Neural cell (in vitro differentiated cells): Measurements from ENCODE around the gene TRAF3. TPM values are rescaled to one million over a fixed set of nuclear protein-coding genes. Genes with fewer than 3 reads are reported as not detected.

Source experiments
- H2AFZ ChIP-seq: fragments of 200-600, 300-800 bp; sonication (generic), shearing (Covaris generic); 2 replicates; pipeline ENCODE4 v1.6.0; 2014; ENCODE audit warnings: low read depth, mild to moderate bottlenecking, antibody characterized with exemption, low read length, moderate library complexity
- H3F3A ChIP-seq: fragments of 200-600 bp; shearing (Covaris generic); 2 replicates; pipeline ENCODE4 v1.6.1; 2016; ENCODE audit warnings: mild to moderate bottlenecking, moderate library complexity, mixed read lengths, antibody characterized with exemption, low read length; ENCODE audit not compliant: insufficient read depth, poor library complexity, severe bottlenecking
- H3K27ac ChIP-seq: fragments of 200-600, 300-800 bp; sonication (generic), shearing (Covaris generic); 2 replicates; pipeline ENCODE4 v1.5.1; 2014; ENCODE audit warnings: mild to moderate bottlenecking, low read length, moderate library complexity
- H3K27me3 ChIP-seq: fragments of 300-800, 200-600 bp; sonication (generic), shearing (Covaris generic); 2 replicates; pipeline ENCODE4 v1.6.0; 2014; ENCODE audit warnings: mild to moderate bottlenecking, low read depth, low read length, moderate library complexity; ENCODE audit not compliant: insufficient read depth
- H3K36me3 ChIP-seq: fragments of 300-800, 200-600 bp; sonication (generic), shearing (Covaris generic); 2 replicates; pipeline ENCODE4 v1.5.1; 2014; ENCODE audit warnings: mild to moderate bottlenecking, antibody characterized with exemption, low read length, moderate library complexity; ENCODE audit not compliant: insufficient read depth
- H3K4me2 ChIP-seq: fragments of 300-800, 200-600 bp; sonication (generic), shearing (Covaris generic); 2 replicates; pipeline ENCODE4 v1.6.0; 2014; ENCODE audit warnings: mild to moderate bottlenecking, low read length
- H3K4me3 ChIP-seq: fragments of 300-800, 200-600 bp; sonication (generic), shearing (Covaris generic); 2 replicates; pipeline ENCODE4 v1.5.1; 2014; ENCODE audit warnings: mild to moderate bottlenecking, low read length, moderate library complexity
- H3K79me2 ChIP-seq: fragments of 200-600 bp; shearing (Covaris generic); replicated peaks from 2 replicates; pipeline ENCODE4 v1.6.0; 2014; ENCODE audit warnings: mild to moderate bottlenecking, low read length, moderate library complexity; ENCODE audit not compliant: insufficient read depth
- H3K9ac ChIP-seq: fragments of 300-800, 200-600 bp; sonication (generic), shearing (Covaris generic); 2 replicates; pipeline ENCODE4 v1.6.1; 2016; ENCODE audit warnings: mild to moderate bottlenecking, low read length, mixed read lengths
- H3K9me2 ChIP-seq: fragments of 200-600 bp; shearing (Covaris generic); 2 replicates; pipeline ENCODE4 v1.6.1; 2016; ENCODE audit warnings: mild to moderate bottlenecking, low read length, mixed read lengths; ENCODE audit not compliant: insufficient read depth
- H3K9me3 ChIP-seq: fragments of 200-600, 300-800 bp; sonication (generic), shearing (Covaris generic); 2 replicates; pipeline ENCODE4 v1.6.1; 2016; ENCODE audit warnings: mild to moderate bottlenecking, mixed run types, low read length, moderate library complexity, mixed read lengths
- H4K20me1 ChIP-seq: fragments of 200-600 bp; shearing (Covaris generic); 2 replicates; pipeline ENCODE4 v1.6.1; 2016; ENCODE audit warnings: mild to moderate bottlenecking, mixed run types; ENCODE audit not compliant: insufficient read depth
- EP300 ChIP-seq: fragments of 450-650 bp; conservative IDR thresholded peaks from 2 replicates; pipeline ENCODE4 v1.6.1; 2014; ENCODE audit warnings: antibody characterized with exemption, mild to moderate bottlenecking, moderate library complexity; ENCODE audit not compliant: poor library complexity, severe bottlenecking
- EZH2 ChIP-seq: fragments of 200-600, 300-800 bp; shearing (Covaris generic), sonication (generic); IDR thresholded peaks from 2 replicates; pipeline ENCODE4 v1.6.1; 2014; ENCODE audit warnings: antibody characterized with exemption, low read length, borderline replicate concordance, mild to moderate bottlenecking; ENCODE audit not compliant: insufficient read depth, poor library complexity, severe bottlenecking
- MXI1 ChIP-seq: fragments of 450-650 bp; conservative IDR thresholded peaks from 2 replicates; pipeline ENCODE4 v1.6.1; 2014; ENCODE audit warnings: antibody characterized with exemption, mild to moderate bottlenecking; ENCODE audit not compliant: poor library complexity, severe bottlenecking
- POLR2AphosphoS5 ChIP-seq: IDR thresholded peaks from 2 replicates; pipeline ENCODE4 v1.6.1; 2012
- RAD21 ChIP-seq: fragments of 450-650 bp; conservative IDR thresholded peaks from 2 replicates; pipeline ENCODE4 v1.6.1; 2014; ENCODE audit warnings: antibody characterized with exemption, mild to moderate bottlenecking, moderate library complexity
- SMC3 ChIP-seq: fragments of 450-650 bp; conservative IDR thresholded peaks from 2 replicates; pipeline ENCODE4 v1.6.1; 2014; ENCODE audit warnings: antibody characterized with exemption, mild to moderate bottlenecking, moderate library complexity; ENCODE audit not compliant: poor library complexity
- TAF1 ChIP-seq: IDR thresholded peaks from 2 replicates; pipeline ENCODE4 v1.6.1; 2012; ENCODE audit warnings: low read depth
- polyA plus RNA-seq: library from polyadenylated mRNA; depleted of rRNA; stranded (reverse); fragments of >200 nt; gene quantifications from 2 replicates; pipeline ENCODE4 v1.2.3, GENCODE V29; 2014
- TF ChIP-seq, protein P1 (sequence below): IDR thresholded peaks from 2 replicates; pipeline ENCODE4 v1.6.1; 2012; ENCODE audit warnings: borderline replicate concordance
- TF ChIP-seq, protein P2 (sequence below): fragments of 450-650 bp; IDR thresholded peaks from 2 replicates; pipeline ENCODE4 v1.5.1; 2014; ENCODE audit warnings: antibody characterized with exemption, mild to moderate bottlenecking, moderate library complexity; ENCODE audit not compliant: poor library complexity, severe bottlenecking

The TRAF3 gene
- polyA plus RNA-seq, 1 donor from 2014 or later = 13.3 TPM

DNA sequence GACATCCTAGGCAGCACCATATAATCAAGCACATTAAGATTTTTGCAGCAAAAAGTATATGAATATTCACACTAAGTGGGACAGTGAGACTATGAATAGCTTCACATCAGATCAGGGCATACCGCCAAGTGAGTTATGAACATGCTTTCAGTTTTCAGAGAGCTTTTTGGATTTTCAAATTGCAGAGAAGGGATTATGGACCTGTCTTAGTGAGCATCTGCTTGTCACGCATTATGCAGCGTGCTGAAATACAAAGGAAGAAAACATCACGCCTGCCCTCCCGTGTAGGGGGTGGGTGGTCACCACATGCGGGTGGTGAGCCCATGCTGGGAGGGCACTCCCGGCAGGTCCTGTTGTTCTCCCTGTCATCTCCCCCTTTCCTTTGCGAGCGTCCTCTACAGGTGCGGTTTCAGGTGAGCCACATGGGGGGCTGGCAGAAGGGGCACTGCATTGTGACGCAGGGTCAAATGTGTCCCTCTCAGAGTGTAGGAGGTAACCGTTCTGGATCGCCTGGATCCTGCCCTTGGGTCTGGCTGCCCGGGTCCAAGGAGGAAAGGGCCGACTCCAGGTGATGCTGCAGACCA is 42.6 kb downstream of the TRAF3 start:
- Histone ChIP-seq H3K4me3 (no peak overlapping the region), H3K27me3 (no peaks in the 10 kb centered on the region), H3K4me2 (no peak overlapping the region), H3F3A (no peaks in the 10 kb centered on the region), H2AFZ (no peak overlapping the region), H3K36me3 (no peaks in the 10 kb centered on the region), H3K79me2 (no peaks in the 10 kb centered on the region), H3K9ac (no peak overlapping the region), H4K20me1 (no peaks in the 10 kb centered on the region), H3K9me2 (no peaks in the 10 kb centered on the region), H3K27ac (no peak overlapping the region), H3K9me3 (no peaks in the 10 kb centered on the region)
- TF ChIP-seq EP300 (no peak), RAD21 (no peak), EZH2 (no peak), SMC3 (no peak), POLR2AphosphoS5 (no peak), MXI1 (no peak), TAF1 (no peak)
- TF ChIP-seq, protein P1, sequence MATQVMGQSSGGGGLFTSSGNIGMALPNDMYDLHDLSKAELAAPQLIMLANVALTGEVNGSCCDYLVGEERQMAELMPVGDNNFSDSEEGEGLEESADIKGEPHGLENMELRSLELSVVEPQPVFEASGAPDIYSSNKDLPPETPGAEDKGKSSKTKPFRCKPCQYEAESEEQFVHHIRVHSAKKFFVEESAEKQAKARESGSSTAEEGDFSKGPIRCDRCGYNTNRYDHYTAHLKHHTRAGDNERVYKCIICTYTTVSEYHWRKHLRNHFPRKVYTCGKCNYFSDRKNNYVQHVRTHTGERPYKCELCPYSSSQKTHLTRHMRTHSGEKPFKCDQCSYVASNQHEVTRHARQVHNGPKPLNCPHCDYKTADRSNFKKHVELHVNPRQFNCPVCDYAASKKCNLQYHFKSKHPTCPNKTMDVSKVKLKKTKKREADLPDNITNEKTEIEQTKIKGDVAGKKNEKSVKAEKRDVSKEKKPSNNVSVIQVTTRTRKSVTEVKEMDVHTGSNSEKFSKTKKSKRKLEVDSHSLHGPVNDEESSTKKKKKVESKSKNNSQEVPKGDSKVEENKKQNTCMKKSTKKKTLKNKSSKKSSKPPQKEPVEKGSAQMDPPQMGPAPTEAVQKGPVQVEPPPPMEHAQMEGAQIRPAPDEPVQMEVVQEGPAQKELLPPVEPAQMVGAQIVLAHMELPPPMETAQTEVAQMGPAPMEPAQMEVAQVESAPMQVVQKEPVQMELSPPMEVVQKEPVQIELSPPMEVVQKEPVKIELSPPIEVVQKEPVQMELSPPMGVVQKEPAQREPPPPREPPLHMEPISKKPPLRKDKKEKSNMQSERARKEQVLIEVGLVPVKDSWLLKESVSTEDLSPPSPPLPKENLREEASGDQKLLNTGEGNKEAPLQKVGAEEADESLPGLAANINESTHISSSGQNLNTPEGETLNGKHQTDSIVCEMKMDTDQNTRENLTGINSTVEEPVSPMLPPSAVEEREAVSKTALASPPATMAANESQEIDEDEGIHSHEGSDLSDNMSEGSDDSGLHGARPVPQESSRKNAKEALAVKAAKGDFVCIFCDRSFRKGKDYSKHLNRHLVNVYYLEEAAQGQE = no peak
- TF ChIP-seq, protein P2, sequence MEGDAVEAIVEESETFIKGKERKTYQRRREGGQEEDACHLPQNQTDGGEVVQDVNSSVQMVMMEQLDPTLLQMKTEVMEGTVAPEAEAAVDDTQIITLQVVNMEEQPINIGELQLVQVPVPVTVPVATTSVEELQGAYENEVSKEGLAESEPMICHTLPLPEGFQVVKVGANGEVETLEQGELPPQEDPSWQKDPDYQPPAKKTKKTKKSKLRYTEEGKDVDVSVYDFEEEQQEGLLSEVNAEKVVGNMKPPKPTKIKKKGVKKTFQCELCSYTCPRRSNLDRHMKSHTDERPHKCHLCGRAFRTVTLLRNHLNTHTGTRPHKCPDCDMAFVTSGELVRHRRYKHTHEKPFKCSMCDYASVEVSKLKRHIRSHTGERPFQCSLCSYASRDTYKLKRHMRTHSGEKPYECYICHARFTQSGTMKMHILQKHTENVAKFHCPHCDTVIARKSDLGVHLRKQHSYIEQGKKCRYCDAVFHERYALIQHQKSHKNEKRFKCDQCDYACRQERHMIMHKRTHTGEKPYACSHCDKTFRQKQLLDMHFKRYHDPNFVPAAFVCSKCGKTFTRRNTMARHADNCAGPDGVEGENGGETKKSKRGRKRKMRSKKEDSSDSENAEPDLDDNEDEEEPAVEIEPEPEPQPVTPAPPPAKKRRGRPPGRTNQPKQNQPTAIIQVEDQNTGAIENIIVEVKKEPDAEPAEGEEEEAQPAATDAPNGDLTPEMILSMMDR = no peak

DNA sequence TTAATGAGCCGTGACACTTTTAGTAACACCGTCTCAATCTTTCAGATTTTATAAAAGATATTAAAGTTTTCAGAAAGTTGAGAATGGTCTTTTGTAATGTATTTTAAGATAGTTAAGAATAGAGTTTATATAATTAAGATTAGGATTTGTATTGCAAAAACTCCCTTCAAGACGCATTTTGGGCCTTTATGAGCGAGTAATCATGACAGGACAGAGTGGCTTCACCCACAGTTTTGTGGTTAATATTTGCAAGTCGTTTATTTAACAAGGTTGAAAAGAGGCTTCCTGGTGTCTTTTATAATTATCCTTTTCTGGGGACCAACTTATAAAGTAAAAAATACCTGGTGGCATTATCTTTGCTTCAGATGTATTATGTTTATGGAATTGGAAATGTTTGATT is 44.0 kb downstream of the TRAF3 start:
- no peaks in the 10 kb centered on the region for H3F3A ChIP-seq
- H2AFZ ChIP-seq = no peak overlapping the region
- no peak overlapping the region for H3K4me2 ChIP-seq
- no peaks in the 10 kb centered on the region for H3K79me2 ChIP-seq
- no peaks in the 10 kb centered on the region for H4K20me1 ChIP-seq
- H3K27ac ChIP-seq = no peak overlapping the region
- H3K9me2 ChIP-seq = no peaks in the 10 kb centered on the region
- TF ChIP-seq MXI1 (no peak), EP300 (no peak), RAD21 (no peak), POLR2AphosphoS5 (no peak), TAF1 (no peak), SMC3 (no peak), EZH2 (no peak)
- TF ChIP-seq, protein P2 = no peak
- TF ChIP-seq, protein P1 = no peak
- no peak overlapping the region for H3K9ac ChIP-seq
- no peaks in the 10 kb centered on the region for H3K36me3 ChIP-seq
- H3K27me3 ChIP-seq = no peaks in the 10 kb centered on the region
- no peak overlapping the region for H3K4me3 ChIP-seq
- H3K9me3 ChIP-seq = no peaks in the 10 kb centered on the region
